HEK293T (cell line): ENCODE data around the gene RYR3.

ENCODE experiments used
- ARNT ChIP-seq: fragments of 450-650 bp; IDR thresholded peaks from 2 replicates; pipeline ENCODE4 v1.6.1; 2017; ENCODE audit warnings: mild to moderate bottlenecking
- BHLHE40 ChIP-seq: fragments of 450-650 bp; IDR thresholded peaks from 2 replicates; pipeline ENCODE4 v1.6.1; 2016; ENCODE audit warnings: mild to moderate bottlenecking, moderate library complexity, borderline replicate concordance
- CTBP1 ChIP-seq: fragments of 450-650 bp; IDR thresholded peaks from 2 replicates; pipeline ENCODE4 v1.6.1; 2016; ENCODE audit warnings: borderline replicate concordance
- ELF4 ChIP-seq: fragments of 450-650 bp; IDR thresholded peaks from 2 replicates; pipeline ENCODE4 v1.6.1; 2017; ENCODE audit warnings: antibody characterized with exemption
- FOXA1 ChIP-seq: fragments of 450-650 bp; IDR thresholded peaks from 2 replicates; pipeline ENCODE4 v1.6.1; 2016; ENCODE audit warnings: mild to moderate bottlenecking
- FOXM1 ChIP-seq: fragments of 450-650 bp; IDR thresholded peaks from 2 replicates; pipeline ENCODE4 v1.6.1; 2017; ENCODE audit warnings: mild to moderate bottlenecking, borderline replicate concordance
- HDGF ChIP-seq: fragments of 450-650 bp; IDR thresholded peaks from 2 replicates; pipeline ENCODE4 v1.6.1; 2017; ENCODE audit warnings: antibody characterized with exemption, borderline replicate concordance
- L3MBTL2 ChIP-seq: fragments of 450-650 bp; conservative IDR thresholded peaks from 2 replicates; pipeline ENCODE4 v1.6.1; 2016; ENCODE audit warnings: mild to moderate bottlenecking
- LEF1 ChIP-seq: fragments of 450-650 bp; IDR thresholded peaks from 2 replicates; pipeline ENCODE4 v1.6.1; 2017; ENCODE audit warnings: mild to moderate bottlenecking, borderline replicate concordance
- SP1 ChIP-seq: fragments of 450-650 bp; IDR thresholded peaks from 2 replicates; pipeline ENCODE4 v1.6.1; 2017
- SUZ12 ChIP-seq: fragments of 450-650 bp; IDR thresholded peaks from 2 replicates; pipeline ENCODE4 v1.6.1; 2016; ENCODE audit warnings: mild to moderate bottlenecking
- TARDBP ChIP-seq: fragments of 450-650 bp; IDR thresholded peaks from 2 replicates; pipeline ENCODE4 v1.6.1; 2016
- TF ChIP-seq, protein P1 (sequence below): fragments of 450-650 bp; IDR thresholded peaks from 2 replicates; pipeline ENCODE4 v1.6.1; 2016

- no peak for TF ChIP-seq L3MBTL2
- TF ChIP-seq SUZ12: no peak
- TF ChIP-seq, protein P1, sequence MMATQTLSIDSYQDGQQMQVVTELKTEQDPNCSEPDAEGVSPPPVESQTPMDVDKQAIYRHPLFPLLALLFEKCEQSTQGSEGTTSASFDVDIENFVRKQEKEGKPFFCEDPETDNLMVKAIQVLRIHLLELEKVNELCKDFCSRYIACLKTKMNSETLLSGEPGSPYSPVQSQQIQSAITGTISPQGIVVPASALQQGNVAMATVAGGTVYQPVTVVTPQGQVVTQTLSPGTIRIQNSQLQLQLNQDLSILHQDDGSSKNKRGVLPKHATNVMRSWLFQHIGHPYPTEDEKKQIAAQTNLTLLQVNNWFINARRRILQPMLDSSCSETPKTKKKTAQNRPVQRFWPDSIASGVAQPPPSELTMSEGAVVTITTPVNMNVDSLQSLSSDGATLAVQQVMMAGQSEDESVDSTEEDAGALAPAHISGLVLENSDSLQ: no peak
- no peak for TF ChIP-seq SP1
- TF ChIP-seq ARNT: no peak
- no peak for TF ChIP-seq FOXM1
- no peak for TF ChIP-seq HDGF
- no peak for TF ChIP-seq BHLHE40
- no peak for TF ChIP-seq TARDBP
- TF ChIP-seq CTBP1: no peak
- TF ChIP-seq LEF1: no peak
- TF ChIP-seq ELF4: no peak
- TF ChIP-seq FOXA1: no peak
Observed at GRCh38 chr15:33649217-33649933, 338.6 kb downstream of the RYR3 start.
